Esophagus muscularis mucosa (tissue), 3 donors: ENCODE measurements around the gene METTL9.
"Not testable (repeated sequence)": the region's sequence is repeated elsewhere in the genome, so short reads cannot be mapped to it uniquely, and the experiment has no call there.

ENCODE experiments used
- CTCF ChIP-seq, 3 experiments: fragments of 200-600 bp in 2 of 3; fragments of 450-650 bp in 1 of 3; sonication (generic) in 2 of 3; IDR thresholded peaks; one replicate each; pipeline ENCODE4 v1.5.1; 2017 to 2019; ENCODE audit warnings: antibody characterized with exemption in 3 of 3, mild to moderate bottlenecking in 2 of 3, moderate library complexity in 1 of 3
- POLR2A ChIP-seq: fragments of 450-650 bp; IDR thresholded peaks from one replicate; pipeline ENCODE4 v1.6.1; 2017; ENCODE audit warnings: antibody characterized with exemption, moderate library complexity, mild to moderate bottlenecking, low read depth
- POLR2AphosphoS5 ChIP-seq, 2 donors: sonication (generic); formaldehyde crosslinking; IDR thresholded peaks; one replicate each; pipeline ENCODE4 v1.6.1; 2017; ENCODE audit warnings: antibody characterized with exemption in 2 of 2

GRCh38 chr16:21580131-21580530, 19.2 kb upstream of the METTL9 start:
- not testable (repeated sequence) for TF ChIP-seq CTCF (IDR thresholded peaks at IDR 0.05); POLR2A; POLR2AphosphoS5 (IDR thresholded peaks at IDR 0.05)
